HEK293 (cell line): ENCODE measurements around the gene SFXN1.

Experiments used
- BCL11A ChIP-seq: fragments of 450-650 bp; formaldehyde crosslinking; IDR thresholded peaks from 2 replicates; pipeline ENCODE4 v1.5.1; 2016; ENCODE audit warnings: low read depth, missing biosample characterization, missing genetic modification characterization
- INSM2 ChIP-seq: fragments of 450-650 bp; formaldehyde crosslinking; IDR thresholded peaks from 2 replicates; pipeline ENCODE4 v1.5.1; 2016; ENCODE audit warnings: missing biosample characterization, missing genetic modification characterization
- KLF16 ChIP-seq: fragments of 450-650 bp; formaldehyde crosslinking; IDR thresholded peaks from 2 replicates; pipeline ENCODE4 v1.5.1; 2017; ENCODE audit warnings: missing biosample characterization, missing genetic modification characterization
- KLF7 ChIP-seq: fragments of 450-650 bp; formaldehyde crosslinking; IDR thresholded peaks from 2 replicates; pipeline ENCODE4 v1.5.1; 2016; ENCODE audit warnings: missing biosample characterization, missing genetic modification characterization, borderline replicate concordance
- KLF9 ChIP-seq: fragments of 450-650 bp; formaldehyde crosslinking; IDR thresholded peaks from 2 replicates; pipeline ENCODE4 v1.5.1; 2016; ENCODE audit warnings: missing biosample characterization, missing genetic modification characterization, low read depth
- MEIS1 ChIP-seq: sonication (generic); formaldehyde crosslinking; IDR thresholded peaks from 2 replicates; pipeline ENCODE4 v1.8.1; 2022; ENCODE audit warnings: missing genetic modification reagents, mild to moderate bottlenecking, borderline replicate concordance
- OSR2 ChIP-seq: fragments of 450-650 bp; formaldehyde crosslinking; IDR thresholded peaks from 2 replicates; pipeline ENCODE4 v1.5.1; 2016; ENCODE audit warnings: missing biosample characterization, missing genetic modification characterization
- OVOL3 ChIP-seq: fragments of 450-650 bp; formaldehyde crosslinking; IDR thresholded peaks from 2 replicates; pipeline ENCODE4 v1.5.1; 2016; ENCODE audit warnings: missing biosample characterization, missing genetic modification characterization
- PRDM4 ChIP-seq: fragments of 450-650 bp; formaldehyde crosslinking; IDR thresholded peaks from 2 replicates; pipeline ENCODE4 v1.5.1; 2017; ENCODE audit warnings: missing biosample characterization, missing genetic modification characterization
- TRIM28 ChIP-seq: IDR thresholded peaks from 2 replicates; pipeline ENCODE4 v1.6.1; 2011; ENCODE audit warnings: low read length, control low read depth, borderline replicate concordance
- WT1 ChIP-seq: fragments of 450-650 bp; formaldehyde crosslinking; IDR thresholded peaks from 2 replicates; pipeline ENCODE4 v1.5.1; 2016; ENCODE audit warnings: missing biosample characterization, missing genetic modification characterization
- YY1 ChIP-seq: fragments of 450-650 bp; formaldehyde crosslinking; IDR thresholded peaks from 2 replicates; pipeline ENCODE4 v1.5.1; 2018; ENCODE audit warnings: missing biosample characterization, missing genetic modification characterization
- YY2 ChIP-seq: fragments of 450-650 bp; formaldehyde crosslinking; IDR thresholded peaks from 2 replicates; pipeline ENCODE4 v1.5.1; 2016; ENCODE audit warnings: missing biosample characterization, missing genetic modification characterization
- ZBTB17 ChIP-seq: fragments of 450-650 bp; formaldehyde crosslinking; IDR thresholded peaks from 2 replicates; pipeline ENCODE4 v1.5.1; 2016; ENCODE audit warnings: missing biosample characterization, missing genetic modification characterization
- ZFHX2 ChIP-seq: fragments of 450-650 bp; formaldehyde crosslinking; conservative IDR thresholded peaks from 2 replicates; pipeline ENCODE4 v1.5.1; 2016; ENCODE audit warnings: missing biosample characterization, missing genetic modification characterization
- ZNF140 ChIP-seq: fragments of 450-650 bp; formaldehyde crosslinking; IDR thresholded peaks from 2 replicates; pipeline ENCODE4 v1.5.1; 2016; ENCODE audit warnings: missing biosample characterization, missing genetic modification characterization
- ZNF169 ChIP-seq: fragments of 450-650 bp; formaldehyde crosslinking; IDR thresholded peaks from 2 replicates; pipeline ENCODE4 v1.5.1; 2016; ENCODE audit warnings: missing biosample characterization, missing genetic modification characterization
- ZNF202 ChIP-seq: fragments of 450-650 bp; formaldehyde crosslinking; IDR thresholded peaks from 2 replicates; pipeline ENCODE4 v1.5.1; 2016; ENCODE audit warnings: missing biosample characterization, missing genetic modification characterization, borderline replicate concordance
- ZNF248 ChIP-seq: fragments of 450-650 bp; formaldehyde crosslinking; IDR thresholded peaks from 2 replicates; pipeline ENCODE4 v1.5.1; 2017; ENCODE audit warnings: missing biosample characterization, missing genetic modification characterization
- ZNF26 ChIP-seq: fragments of 450-650 bp; formaldehyde crosslinking; IDR thresholded peaks from 2 replicates; pipeline ENCODE4 v1.5.1; 2016; ENCODE audit warnings: missing biosample characterization, missing genetic modification characterization
- ZNF280D ChIP-seq: fragments of 450-650 bp; formaldehyde crosslinking; IDR thresholded peaks from 2 replicates; pipeline ENCODE4 v1.5.1; 2016; ENCODE audit warnings: missing biosample characterization, missing genetic modification characterization
- ZNF292 ChIP-seq: fragments of 450-650 bp; formaldehyde crosslinking; IDR thresholded peaks from 2 replicates; pipeline ENCODE4 v1.5.1; 2016; ENCODE audit warnings: low read depth, missing biosample characterization, missing genetic modification characterization, borderline replicate concordance
- ZNF324 ChIP-seq: fragments of 450-650 bp; formaldehyde crosslinking; IDR thresholded peaks from 2 replicates; pipeline ENCODE4 v1.5.1; 2016; ENCODE audit warnings: missing biosample characterization, missing genetic modification characterization
- ZNF350 ChIP-seq: fragments of 450-650 bp; formaldehyde crosslinking; IDR thresholded peaks from 2 replicates; pipeline ENCODE4 v1.5.0; 2017; ENCODE audit warnings: missing biosample characterization, mild to moderate bottlenecking, missing genetic modification characterization
- ZNF404 ChIP-seq: fragments of 450-650 bp; formaldehyde crosslinking; IDR thresholded peaks from 2 replicates; pipeline ENCODE4 v1.5.1; 2017; ENCODE audit warnings: missing biosample characterization, missing genetic modification characterization
- ZNF544 ChIP-seq: fragments of 450-650 bp; formaldehyde crosslinking; IDR thresholded peaks from 2 replicates; pipeline ENCODE4 v1.5.0; 2017; ENCODE audit warnings: missing biosample characterization, missing genetic modification characterization
- ZNF560 ChIP-seq: fragments of 450-650 bp; formaldehyde crosslinking; IDR thresholded peaks from 2 replicates; pipeline ENCODE4 v1.5.1; 2017; ENCODE audit warnings: missing biosample characterization, missing genetic modification characterization, borderline replicate concordance
- ZNF585B ChIP-seq: fragments of 450-650 bp; formaldehyde crosslinking; IDR thresholded peaks from 2 replicates; pipeline ENCODE4 v1.5.1; 2016; ENCODE audit warnings: missing biosample characterization, missing genetic modification characterization
- ZNF600 ChIP-seq: fragments of 450-650 bp; formaldehyde crosslinking; IDR thresholded peaks from 2 replicates; pipeline ENCODE4 v1.5.1; 2016; ENCODE audit warnings: missing biosample characterization, missing genetic modification characterization
- ZNF610 ChIP-seq: fragments of 450-650 bp; formaldehyde crosslinking; IDR thresholded peaks from 2 replicates; pipeline ENCODE4 v1.5.1; 2016; ENCODE audit warnings: missing biosample characterization, missing genetic modification characterization, borderline replicate concordance
- ZNF76 ChIP-seq: fragments of 450-650 bp; formaldehyde crosslinking; IDR thresholded peaks from 2 replicates; pipeline ENCODE4; 2016; ENCODE audit warnings: low read depth, missing biosample characterization, missing genetic modification characterization, borderline replicate concordance
- ZSCAN5A ChIP-seq: fragments of 450-650 bp; formaldehyde crosslinking; IDR thresholded peaks from 2 replicates; pipeline ENCODE4 v1.5.1; 2016; ENCODE audit warnings: missing biosample characterization, missing genetic modification characterization

Gene SFXN1

GRCh38 chr5:175558801-175559480 is 80.6 kb downstream of the SFXN1 start (continued):
- TF ChIP-seq ZNF404 (tag by site-specific recombination) (peak; percentile 81; the same call in 1 of the 2 replicates), YY2 (no peak), KLF16 (tag by site-specific recombination) (no peak), ZNF292 (tag by site-specific recombination) (0 out of 2 replicates have a peak, but pooled peaks have one; percentile 51), ZNF76 (tag by site-specific recombination) (no peak), ZNF324 (tag by site-specific recombination) (no peak), ZBTB17 (tag by site-specific recombination) (no peak), OSR2 (no peak), ZNF280D (tag by site-specific recombination) (no peak), ZNF544 (tag by site-specific recombination) (no peak), ZNF350 (tag by site-specific recombination) (no peak), KLF9 (tag by site-specific recombination) (no peak), INSM2 (tag by site-specific recombination) (no peak), KLF7 (tag by site-specific recombination) (0 out of 2 replicates have a peak, but pooled peaks have one; percentile 40), ZNF560 (tag by site-specific recombination) (peak; percentile 89), ZFHX2 (tag by site-specific recombination) (no peak), WT1 (no peak), BCL11A (tag by site-specific recombination) (no peak), ZNF202 (tag by site-specific recombination) (peak; percentile 90), PRDM4 (no peak), ZNF248 (tag by site-specific recombination) (no peak), ZNF140 (peak; percentile 94), ZNF600 (tag by site-specific recombination) (no peak), YY1 (tag by site-specific recombination) (no peak), MEIS1 (CRISPR knock-in tag) (no peak), OVOL3 (tag by site-specific recombination) (no peak), ZNF26 (no peak), ZSCAN5A (no peak), ZNF169 (tag by site-specific recombination) (no peak), ZNF585B (tag by site-specific recombination) (no peak), TRIM28 (no peak), ZNF610 (tag by site-specific recombination) (no peak)
